ENCODE data around the gene TIA1.
A peak's percentile ranks its signal among the peaks of the same experiment; 100 is the strongest.
"Not testable (repeated sequence)": the region's sequence is repeated elsewhere in the genome, so short reads cannot be mapped to it uniquely, and the experiment has no call there.

The TIA1 gene, protein sequence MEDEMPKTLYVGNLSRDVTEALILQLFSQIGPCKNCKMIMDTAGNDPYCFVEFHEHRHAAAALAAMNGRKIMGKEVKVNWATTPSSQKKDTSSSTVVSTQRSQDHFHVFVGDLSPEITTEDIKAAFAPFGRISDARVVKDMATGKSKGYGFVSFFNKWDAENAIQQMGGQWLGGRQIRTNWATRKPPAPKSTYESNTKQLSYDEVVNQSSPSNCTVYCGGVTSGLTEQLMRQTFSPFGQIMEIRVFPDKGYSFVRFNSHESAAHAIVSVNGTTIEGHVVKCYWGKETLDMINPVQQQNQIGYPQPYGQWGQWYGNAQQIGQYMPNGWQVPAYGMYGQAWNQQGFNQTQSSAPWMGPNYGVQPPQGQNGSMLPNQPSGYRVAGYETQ

GRCh38 chr2:70248181-70248847, at the start of gene TIA1:
TSS of gene TIA1 (minus strand) at chr2:70248628. CDS start at chr2:70248430, 198 bp downstream.
- DNase-seq, result peak; percentile 99

DNA sequence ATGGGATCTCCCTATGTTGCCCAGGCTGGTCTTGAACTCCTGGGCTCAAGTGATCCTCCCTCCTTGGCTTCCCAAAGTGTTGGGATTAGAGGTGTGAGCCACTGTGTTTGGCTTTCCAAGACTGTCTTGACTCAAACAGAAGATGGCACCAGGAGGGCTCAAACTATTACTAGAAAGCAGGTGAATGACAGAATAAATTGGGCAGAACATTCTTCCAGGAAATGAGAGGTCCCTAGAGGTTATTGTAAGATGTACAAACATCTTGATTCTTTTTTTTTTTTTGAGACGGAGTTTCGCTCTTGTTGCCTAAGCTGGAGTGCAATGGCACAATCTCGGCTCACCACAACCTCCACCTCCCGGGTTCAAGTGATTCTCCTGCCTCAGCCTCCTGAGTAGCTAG, 49.4 kb upstream of the TIA1 start:
- not testable (repeated sequence) for DNase-seq

- DNase-seq, result no peak
Observed at GRCh38 chr2:70283500-70284191, 35.2 kb upstream of the TIA1 start.

- no peak for DNase-seq
Observed at GRCh38 chr2:70282439-70282838, 34.0 kb upstream of the TIA1 start.

DNA sequence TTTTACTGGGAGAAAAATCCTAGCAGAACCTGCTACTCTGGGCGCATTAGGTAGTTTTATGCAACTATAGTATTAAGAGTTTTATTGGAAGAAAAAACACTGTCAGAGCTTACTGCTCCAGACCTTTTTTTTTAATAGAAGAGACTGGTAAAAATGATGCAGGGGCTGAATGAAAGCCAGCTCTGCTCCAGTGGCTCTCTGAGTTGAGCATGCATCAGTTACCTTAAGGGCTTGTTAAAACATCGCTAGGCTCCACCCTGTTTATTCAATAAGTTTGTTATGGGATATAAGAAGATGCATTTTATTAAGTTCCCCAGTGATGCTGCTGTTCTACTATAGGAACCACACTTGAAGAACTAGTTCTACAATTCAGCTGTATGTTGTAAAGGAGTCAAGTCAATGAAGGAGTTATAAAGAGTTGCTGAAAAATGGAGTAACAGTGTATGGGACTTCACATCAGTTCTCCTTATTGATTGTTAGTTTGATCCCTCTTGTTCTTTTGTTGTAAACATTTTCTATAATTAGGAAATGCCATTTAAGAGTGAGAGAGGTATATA, 31.9 kb upstream of the TIA1 start:
- no peak for DNase-seq

DNA sequence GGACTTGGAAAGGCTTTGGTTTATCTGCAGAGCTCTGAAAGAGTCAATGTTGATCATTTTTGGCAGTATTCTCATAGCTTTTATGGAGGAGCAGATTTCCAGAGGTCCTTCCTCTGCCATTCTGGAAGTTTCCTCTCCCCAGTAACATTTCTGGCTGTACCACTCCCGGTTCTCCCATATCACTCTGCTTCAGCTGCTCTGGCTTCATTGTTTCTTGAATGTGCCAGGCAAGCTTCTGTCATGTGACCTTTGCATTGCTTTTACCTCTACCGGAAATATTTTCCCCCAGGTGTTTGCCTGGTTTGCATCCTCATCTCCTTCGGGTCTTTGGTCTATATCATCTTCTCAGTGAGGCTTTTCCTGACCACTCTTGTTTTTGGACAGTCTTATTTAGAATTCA, 21.9 kb upstream of the TIA1 start:
- no peak for DNase-seq

GRCh38 chr2:70269422-70270302, 21.2 kb upstream of the TIA1 start:
- DNase-seq, result not testable (repeated sequence)

GRCh38 chr2:70266925-70267324, 18.5 kb upstream of the TIA1 start:
- DNase-seq, result not testable (repeated sequence)

GRCh38 chr2:70261501-70261900, 13.1 kb upstream of the TIA1 start:
- no peak for DNase-seq

- peak; percentile 72 for DNase-seq
Observed at GRCh38 chr2:70258532-70258875, 10.1 kb upstream of the TIA1 start.

DNA sequence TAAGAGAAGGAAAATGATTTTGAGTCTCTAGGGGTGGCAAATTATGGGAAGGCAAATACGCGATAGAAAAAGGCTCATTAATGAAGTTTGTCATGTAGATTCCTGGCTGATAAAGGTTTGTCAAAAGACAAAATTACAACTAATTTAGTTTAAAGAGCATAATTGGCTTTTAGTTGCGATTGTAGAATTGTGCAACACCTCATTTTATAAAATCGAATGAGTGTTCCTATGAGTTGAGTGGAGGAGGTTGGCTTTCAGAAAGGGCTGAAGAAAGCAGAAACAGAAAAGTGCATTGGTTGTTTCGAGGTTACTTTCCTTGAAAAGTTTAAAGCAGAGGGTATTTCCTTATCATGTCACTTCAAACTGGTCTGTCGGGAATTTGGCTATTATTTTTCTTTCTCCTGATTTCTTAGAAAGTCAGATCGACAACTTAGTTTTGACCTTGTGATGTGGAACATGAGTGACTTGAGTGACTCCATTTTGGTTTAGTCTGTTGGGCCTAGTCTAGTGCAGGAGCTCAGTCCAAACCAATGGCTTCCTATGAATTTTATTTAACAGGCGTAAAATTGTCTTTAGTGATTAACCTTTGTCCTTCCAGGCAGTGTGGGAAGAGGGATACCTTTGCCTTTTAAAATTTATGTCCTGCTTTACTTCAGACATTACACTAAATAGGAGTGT, 7.3 kb upstream of the TIA1 start:
- DNase-seq, result no peak

DNA sequence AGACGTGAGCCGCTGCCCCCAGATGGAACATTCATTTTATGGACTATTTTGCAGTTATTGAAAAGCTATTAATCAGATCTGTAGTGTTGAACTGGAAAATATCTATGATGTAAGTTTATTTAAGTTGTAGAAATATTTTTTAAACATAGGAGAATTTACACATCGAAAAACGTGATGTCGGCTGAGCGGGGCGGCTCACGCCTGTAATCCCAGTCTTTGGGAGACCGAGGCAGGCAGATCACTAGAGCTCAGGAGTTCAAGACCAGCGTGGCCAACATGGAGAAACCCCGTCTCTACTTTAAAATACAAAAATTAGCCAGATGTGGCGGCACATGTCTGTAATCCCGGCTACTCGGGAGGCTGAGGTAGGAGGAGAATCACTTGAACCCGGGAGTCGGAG, 2.0 kb upstream of the TIA1 start:
- DNase-seq, result no peak

DNA sequence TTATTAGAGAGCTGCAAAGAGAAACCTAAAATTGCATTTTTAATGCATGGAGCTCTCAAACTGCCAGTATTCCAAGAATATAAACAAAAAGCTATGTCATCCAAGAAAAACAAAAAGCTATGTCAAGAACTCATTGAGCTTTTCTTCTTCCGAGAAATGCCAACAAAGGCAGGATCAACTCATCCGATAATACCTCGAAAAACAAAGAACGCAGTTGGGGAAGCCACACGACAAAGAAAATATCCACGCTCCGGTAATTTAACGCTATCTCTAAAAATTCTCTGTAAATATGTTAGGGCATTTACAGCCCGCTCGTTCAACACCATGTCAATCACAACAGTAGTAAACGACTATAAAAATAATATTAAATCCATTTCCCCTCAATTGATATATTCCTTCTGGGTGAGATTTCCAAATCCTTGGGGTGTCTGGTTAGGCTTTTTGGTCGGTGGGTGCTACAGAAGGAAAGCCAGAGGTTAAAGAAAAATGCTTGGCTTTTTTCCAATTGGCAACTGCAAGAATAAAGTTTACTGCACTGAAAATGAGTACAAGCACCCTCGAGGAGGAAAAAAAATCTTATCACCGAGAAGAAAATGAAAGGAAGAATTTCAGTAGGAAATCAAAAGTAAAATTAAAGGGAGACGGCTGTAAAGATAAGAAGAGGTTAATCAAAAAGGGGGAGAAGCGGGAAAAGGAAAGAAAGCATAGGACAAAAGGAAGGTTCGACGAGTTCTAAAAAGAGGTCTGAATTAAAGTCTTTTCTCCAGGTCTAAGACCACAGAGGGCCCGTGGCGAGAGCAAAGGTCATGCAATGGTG, 856 bp downstream of the TIA1 start:
- no peak for DNase-seq

GRCh38 chr2:70243806-70244584, 4.4 kb downstream of the TIA1 start:
- DNase-seq, result no peak

DNA sequence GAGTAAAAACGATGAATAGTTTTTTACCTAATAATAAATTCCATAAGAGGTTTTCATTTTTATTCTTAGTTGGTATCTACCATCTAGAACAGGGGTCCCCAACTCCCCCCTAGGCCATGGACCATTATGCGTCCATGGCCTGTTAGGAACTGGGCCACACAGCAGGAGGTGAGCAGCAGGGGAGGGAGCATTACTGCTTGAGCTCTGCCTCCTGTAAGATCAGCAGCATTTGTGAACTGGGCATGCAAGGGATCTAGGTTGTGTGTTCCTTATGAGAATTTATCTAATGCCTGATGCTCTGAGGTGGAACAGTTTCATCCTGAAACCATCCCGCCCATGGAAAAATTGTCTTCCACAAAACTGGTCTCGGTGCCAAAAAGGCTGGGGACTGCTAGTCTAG, 5.9 kb downstream of the TIA1 start:
- DNase-seq, result no peak

GRCh38 chr2:70241340-70241739, 7.1 kb downstream of the TIA1 start:
- DNase-seq, result no peak

GRCh38 chr2:70240599-70240998, 7.8 kb downstream of the TIA1 start:
- no peak for DNase-seq

DNA sequence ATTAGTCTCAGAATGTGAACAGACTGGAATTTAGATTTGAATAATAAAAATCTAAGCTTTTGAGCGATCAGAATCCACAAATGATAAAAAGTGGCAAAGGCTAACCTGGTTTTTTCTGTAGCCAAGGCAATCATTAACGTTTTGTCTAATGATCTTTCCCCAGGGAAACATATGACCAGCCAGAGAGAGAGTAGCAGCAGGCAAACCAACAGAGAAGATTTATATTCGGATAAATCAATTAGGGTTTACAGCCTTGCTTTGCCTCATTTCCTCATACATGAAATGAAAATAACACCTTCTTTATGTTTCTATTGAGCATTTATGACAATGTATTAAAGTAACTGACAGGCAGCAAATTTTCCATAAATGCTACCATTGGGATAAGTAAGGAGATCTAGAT, 14.5 kb downstream of the TIA1 start:
- DNase-seq, result no peak

GRCh38 chr2:70226781-70227180, 21.6 kb downstream of the TIA1 start:
- DNase-seq, result no peak

GRCh38 chr2:70223305-70223704, 25.1 kb downstream of the TIA1 start:
- not testable (repeated sequence) for DNase-seq
